Stomach smooth muscle (tissue), 2 donors: ENCODE measurements around the gene EXOC6.

Source experiments
- H3K27ac ChIP-seq: one replicate; pipeline ENCODE4 v1.7.0; 2013; ENCODE audit warnings: mild to moderate bottlenecking, low read length, inconsistent platforms
- H3K27me3 ChIP-seq, 2 donors: one replicate each; pipeline ENCODE4 v1.7.0; 2013; ENCODE audit warnings: low read length in 2 of 2; ENCODE audit not compliant: insufficient read depth in 2 of 2, control insufficient read depth in 1 of 2
- H3K36me3 ChIP-seq, 2 donors: one replicate each; pipeline ENCODE4 v1.7.0; 2013; ENCODE audit warnings: low read length in 2 of 2; ENCODE audit not compliant: control insufficient read depth in 2 of 2, insufficient read depth in 2 of 2
- H3K4me1 ChIP-seq: one replicate; pipeline ENCODE4 v1.7.0; 2013; ENCODE audit warnings: low read length; ENCODE audit not compliant: control insufficient read depth, insufficient read depth
- H3K4me3 ChIP-seq, 2 donors: one replicate each; pipeline ENCODE4 v1.7.0; 2013; ENCODE audit warnings: low read length in 2 of 2
- H3K9ac ChIP-seq, 2 donors: one replicate each; pipeline ENCODE4 v1.7.0; 2013; ENCODE audit warnings: low read length in 2 of 2, mild to moderate bottlenecking in 1 of 2
- H3K9me3 ChIP-seq, 2 donors: one replicate each; pipeline ENCODE4 v1.7.0; 2013; ENCODE audit warnings: low read length in 2 of 2; ENCODE audit not compliant: control insufficient read depth in 2 of 2
- donor health status: healthy.
- donor health status: Pancreatic carcinoma.

Gene EXOC6

GRCh38 chr10:93081834-93082233, 233.5 kb downstream of the EXOC6 start:
- no peaks in the 10 kb centered on the region for H3K9me3 ChIP-seq
- no peak overlapping the region for H3K27ac ChIP-seq
- no peak overlapping the region for H3K4me3 ChIP-seq
- no peaks in the 10 kb centered on the region for H3K4me1 ChIP-seq
- peaks cover 7 to 14% of the 10 kb centered on the region in 2 donors for H3K27me3 ChIP-seq
- H3K9ac ChIP-seq, result no peak overlapping the region
- no peaks in the 10 kb centered on the region for H3K36me3 ChIP-seq

GRCh38 chr10:93083743-93084539, 235.6 kb downstream of the EXOC6 start:
- no peak overlapping the region for H3K27ac ChIP-seq
- no peak overlapping the region for H3K4me3 ChIP-seq

GRCh38 chr10:93085272-93085859, 237.0 kb downstream of the EXOC6 start:
- no peaks in the 10 kb centered on the region for H3K36me3 ChIP-seq
- no peak overlapping the region for H3K27ac ChIP-seq
- no peak overlapping the region for H3K9ac ChIP-seq
- H3K27me3 ChIP-seq, result peaks cover 0 to 3% of the 10 kb centered on the region in 2 donors
- no peaks in the 10 kb centered on the region for H3K9me3 ChIP-seq
- no peaks in the 10 kb centered on the region for H3K4me1 ChIP-seq
- H3K4me3 ChIP-seq, result no peak overlapping the region

More at GRCh38 chr10:93083743-93084539, 235.6 kb downstream of the EXOC6 start:
- H3K4me1 ChIP-seq, result no peaks in the 10 kb centered on the region
- peaks cover 3 to 9% of the 10 kb centered on the region in 2 donors for H3K27me3 ChIP-seq
- H3K36me3 ChIP-seq, result no peaks in the 10 kb centered on the region
- H3K9ac ChIP-seq, result no peak overlapping the region
- H3K9me3 ChIP-seq, result no peaks in the 10 kb centered on the region

GRCh38 chr10:93086289-93086688, 238.0 kb downstream of the EXOC6 start:
- no peaks in the 10 kb centered on the region for H3K4me1 ChIP-seq
- no peak overlapping the region for H3K9ac ChIP-seq
- no peaks in the 10 kb centered on the region for H3K9me3 ChIP-seq
- H3K27ac ChIP-seq, result no peak overlapping the region
- H3K27me3 ChIP-seq, result peaks cover 0 to 2% of the 10 kb centered on the region in 2 donors
- no peaks in the 10 kb centered on the region for H3K36me3 ChIP-seq
- no peak overlapping the region for H3K4me3 ChIP-seq

GRCh38 chr10:93087846-93088245, 239.5 kb downstream of the EXOC6 start:
- H3K27ac ChIP-seq, result no peak overlapping the region
- no peaks in the 10 kb centered on the region for H3K4me1 ChIP-seq
- H3K4me3 ChIP-seq, result no peak overlapping the region
- no peaks in the 10 kb centered on the region for H3K36me3 ChIP-seq
- H3K27me3 ChIP-seq, result peaks cover 0 to 2% of the 10 kb centered on the region in 2 donors
- H3K9ac ChIP-seq, result no peak overlapping the region
- no peaks in the 10 kb centered on the region for H3K9me3 ChIP-seq

- H3K4me3 ChIP-seq, result no peak overlapping the region
- no peak overlapping the region for H3K9ac ChIP-seq
- no peaks in the 10 kb centered on the region for H3K4me1 ChIP-seq
- H3K27me3 ChIP-seq, result peaks cover 0 to 2% of the 10 kb centered on the region in 2 donors
- no peak overlapping the region for H3K27ac ChIP-seq
- H3K36me3 ChIP-seq, result no peaks in the 10 kb centered on the region
- H3K9me3 ChIP-seq, result no peaks in the 10 kb centered on the region
Observed at GRCh38 chr10:93088466-93088865, 240.1 kb downstream of the EXOC6 start.

- no peaks in the 10 kb centered on the region for H3K9me3 ChIP-seq
- H3K36me3 ChIP-seq, result no peaks in the 10 kb centered on the region
- no peak overlapping the region for H3K27ac ChIP-seq
- H3K27me3 ChIP-seq, result peaks cover 0 to 2% of the 10 kb centered on the region in 2 donors
- no peaks in the 10 kb centered on the region for H3K4me1 ChIP-seq
- H3K4me3 ChIP-seq, result no peak overlapping the region
- no peak overlapping the region for H3K9ac ChIP-seq
Observed at GRCh38 chr10:93090619-93091018, 242.3 kb downstream of the EXOC6 start.

- Histone ChIP-seq H3K27me3 (peaks cover 0 to 2% of the 10 kb centered on the region in 2 donors), H3K27ac (no peak overlapping the region), H3K36me3 (no peaks in the 10 kb centered on the region), H3K9ac (no peak overlapping the region), H3K4me3 (no peak overlapping the region), H3K9me3 (no peaks in the 10 kb centered on the region), H3K4me1 (no peaks in the 10 kb centered on the region)
Observed at GRCh38 chr10:93091960-93092359, 243.6 kb downstream of the EXOC6 start.

- Histone ChIP-seq H3K9ac (no peak overlapping the region), H3K27ac (no peak overlapping the region), H3K36me3 (no peaks in the 10 kb centered on the region), H3K4me1 (no peaks in the 10 kb centered on the region), H3K9me3 (no peaks in the 10 kb centered on the region), H3K4me3 (no peak overlapping the region), H3K27me3 (peaks cover 0 to 2% of the 10 kb centered on the region in 2 donors)
Observed at GRCh38 chr10:93095225-93095624, 246.9 kb downstream of the EXOC6 start.

- Histone ChIP-seq H3K36me3 (no peaks in the 10 kb centered on the region), H3K4me3 (no peak overlapping the region), H3K4me1 (no peaks in the 10 kb centered on the region), H3K9me3 (no peaks in the 10 kb centered on the region), H3K27me3 (no peaks in the 10 kb centered on the region), H3K9ac (no peak overlapping the region), H3K27ac (no peak overlapping the region)
Observed at GRCh38 chr10:93096901-93097300, 248.6 kb downstream of the EXOC6 start.

GRCh38 chr10:93097386-93097785, 249.1 kb downstream of the EXOC6 start:
- H3K9ac ChIP-seq, result no peak overlapping the region
- H3K9me3 ChIP-seq, result no peaks in the 10 kb centered on the region
- no peaks in the 10 kb centered on the region for H3K36me3 ChIP-seq
- no peaks in the 10 kb centered on the region for H3K4me1 ChIP-seq
- no peak overlapping the region for H3K4me3 ChIP-seq
- no peak overlapping the region for H3K27ac ChIP-seq
- no peaks in the 10 kb centered on the region for H3K27me3 ChIP-seq
